ENCODE results near the gene GRIK4. TPM values are rescaled to one million over a fixed set of nuclear protein-coding genes. Genes with fewer than 3 reads are reported as not detected.

GRIK4 gene
- polyA plus RNA-seq, 1 donor from 2014 or later, result 3.4 TPM

DNA sequence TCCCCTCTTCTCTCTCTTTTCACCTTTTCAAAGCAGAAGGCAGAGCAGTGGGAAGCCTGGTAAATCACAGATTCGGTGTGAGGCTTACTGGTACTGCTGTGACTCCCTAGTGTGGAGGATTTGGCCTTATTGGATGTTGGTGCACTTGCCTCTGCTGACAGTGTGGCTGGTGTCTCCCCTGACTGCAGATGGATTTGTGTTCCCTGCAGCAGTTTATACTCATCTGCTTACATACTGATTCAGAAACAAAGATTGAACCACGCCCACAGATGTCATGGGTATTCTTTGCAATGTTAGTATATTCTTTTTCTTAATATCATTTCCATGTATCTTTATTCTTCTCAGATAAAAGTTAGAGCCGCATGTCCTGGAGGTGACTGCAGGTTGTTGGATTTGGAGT, 26.8 kb upstream of the GRIK4 start:
- no peaks in the 10 kb centered on the region for H3F3A ChIP-seq (ENCODE audit: insufficient read depth, low read length, poor library complexity, severe bottlenecking)
- H3K79me2 ChIP-seq (replicated peaks; ENCODE audit: insufficient read depth, low read length), result no peaks in the 10 kb centered on the region
- H3K4me3 ChIP-seq (ENCODE audit: low read length), result no peak overlapping the region
- no peaks in the 10 kb centered on the region for H3K9me2 ChIP-seq (ENCODE audit: insufficient read depth, low read length)
- peaks cover 35% of the 10 kb centered on the region for H3K36me3 ChIP-seq (ENCODE audit: insufficient read depth, low read length)
- H3K27ac ChIP-seq (ENCODE audit: low read length), result no peak overlapping the region
- no peak overlapping the region for H3K4me2 ChIP-seq (ENCODE audit: low read length)
- no peak overlapping the region for H3K9ac ChIP-seq (ENCODE audit: low read length)
- TF ChIP-seq POLR2AphosphoS5 (IDR thresholded peaks at IDR 0.05) (no peak), TAF1 (IDR thresholded peaks at IDR 0.05; ENCODE audit: low read depth) (no peak), MXI1 (conservative IDR thresholded peaks at IDR 0.05; ENCODE audit: poor library complexity, severe bottlenecking) (no peak), SMC3 (conservative IDR thresholded peaks at IDR 0.05; ENCODE audit: poor library complexity) (no peak), RAD21 (conservative IDR thresholded peaks at IDR 0.05) (no peak), EZH2 (IDR thresholded peaks at IDR 0.05; ENCODE audit: borderline replicate concordance, insufficient read depth, low read length, poor library complexity, severe bottlenecking) (no peak), EP300 (conservative IDR thresholded peaks at IDR 0.05; ENCODE audit: poor library complexity, severe bottlenecking) (no peak)
- TF ChIP-seq, protein P1, sequence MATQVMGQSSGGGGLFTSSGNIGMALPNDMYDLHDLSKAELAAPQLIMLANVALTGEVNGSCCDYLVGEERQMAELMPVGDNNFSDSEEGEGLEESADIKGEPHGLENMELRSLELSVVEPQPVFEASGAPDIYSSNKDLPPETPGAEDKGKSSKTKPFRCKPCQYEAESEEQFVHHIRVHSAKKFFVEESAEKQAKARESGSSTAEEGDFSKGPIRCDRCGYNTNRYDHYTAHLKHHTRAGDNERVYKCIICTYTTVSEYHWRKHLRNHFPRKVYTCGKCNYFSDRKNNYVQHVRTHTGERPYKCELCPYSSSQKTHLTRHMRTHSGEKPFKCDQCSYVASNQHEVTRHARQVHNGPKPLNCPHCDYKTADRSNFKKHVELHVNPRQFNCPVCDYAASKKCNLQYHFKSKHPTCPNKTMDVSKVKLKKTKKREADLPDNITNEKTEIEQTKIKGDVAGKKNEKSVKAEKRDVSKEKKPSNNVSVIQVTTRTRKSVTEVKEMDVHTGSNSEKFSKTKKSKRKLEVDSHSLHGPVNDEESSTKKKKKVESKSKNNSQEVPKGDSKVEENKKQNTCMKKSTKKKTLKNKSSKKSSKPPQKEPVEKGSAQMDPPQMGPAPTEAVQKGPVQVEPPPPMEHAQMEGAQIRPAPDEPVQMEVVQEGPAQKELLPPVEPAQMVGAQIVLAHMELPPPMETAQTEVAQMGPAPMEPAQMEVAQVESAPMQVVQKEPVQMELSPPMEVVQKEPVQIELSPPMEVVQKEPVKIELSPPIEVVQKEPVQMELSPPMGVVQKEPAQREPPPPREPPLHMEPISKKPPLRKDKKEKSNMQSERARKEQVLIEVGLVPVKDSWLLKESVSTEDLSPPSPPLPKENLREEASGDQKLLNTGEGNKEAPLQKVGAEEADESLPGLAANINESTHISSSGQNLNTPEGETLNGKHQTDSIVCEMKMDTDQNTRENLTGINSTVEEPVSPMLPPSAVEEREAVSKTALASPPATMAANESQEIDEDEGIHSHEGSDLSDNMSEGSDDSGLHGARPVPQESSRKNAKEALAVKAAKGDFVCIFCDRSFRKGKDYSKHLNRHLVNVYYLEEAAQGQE (IDR thresholded peaks at IDR 0.05; ENCODE audit: borderline replicate concordance), result no peak
- TF ChIP-seq, protein P2, sequence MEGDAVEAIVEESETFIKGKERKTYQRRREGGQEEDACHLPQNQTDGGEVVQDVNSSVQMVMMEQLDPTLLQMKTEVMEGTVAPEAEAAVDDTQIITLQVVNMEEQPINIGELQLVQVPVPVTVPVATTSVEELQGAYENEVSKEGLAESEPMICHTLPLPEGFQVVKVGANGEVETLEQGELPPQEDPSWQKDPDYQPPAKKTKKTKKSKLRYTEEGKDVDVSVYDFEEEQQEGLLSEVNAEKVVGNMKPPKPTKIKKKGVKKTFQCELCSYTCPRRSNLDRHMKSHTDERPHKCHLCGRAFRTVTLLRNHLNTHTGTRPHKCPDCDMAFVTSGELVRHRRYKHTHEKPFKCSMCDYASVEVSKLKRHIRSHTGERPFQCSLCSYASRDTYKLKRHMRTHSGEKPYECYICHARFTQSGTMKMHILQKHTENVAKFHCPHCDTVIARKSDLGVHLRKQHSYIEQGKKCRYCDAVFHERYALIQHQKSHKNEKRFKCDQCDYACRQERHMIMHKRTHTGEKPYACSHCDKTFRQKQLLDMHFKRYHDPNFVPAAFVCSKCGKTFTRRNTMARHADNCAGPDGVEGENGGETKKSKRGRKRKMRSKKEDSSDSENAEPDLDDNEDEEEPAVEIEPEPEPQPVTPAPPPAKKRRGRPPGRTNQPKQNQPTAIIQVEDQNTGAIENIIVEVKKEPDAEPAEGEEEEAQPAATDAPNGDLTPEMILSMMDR (IDR thresholded peaks at IDR 0.05; ENCODE audit: poor library complexity, severe bottlenecking), result no peak
- H3K27me3 ChIP-seq (ENCODE audit: insufficient read depth, low read depth, low read length), result no peaks in the 10 kb centered on the region
- H2AFZ ChIP-seq (ENCODE audit: low read depth, low read length), result no peak overlapping the region
- H4K20me1 ChIP-seq (ENCODE audit: insufficient read depth), result no peaks in the 10 kb centered on the region
- no peaks in the 10 kb centered on the region for H3K9me3 ChIP-seq (ENCODE audit: low read length)

DNA sequence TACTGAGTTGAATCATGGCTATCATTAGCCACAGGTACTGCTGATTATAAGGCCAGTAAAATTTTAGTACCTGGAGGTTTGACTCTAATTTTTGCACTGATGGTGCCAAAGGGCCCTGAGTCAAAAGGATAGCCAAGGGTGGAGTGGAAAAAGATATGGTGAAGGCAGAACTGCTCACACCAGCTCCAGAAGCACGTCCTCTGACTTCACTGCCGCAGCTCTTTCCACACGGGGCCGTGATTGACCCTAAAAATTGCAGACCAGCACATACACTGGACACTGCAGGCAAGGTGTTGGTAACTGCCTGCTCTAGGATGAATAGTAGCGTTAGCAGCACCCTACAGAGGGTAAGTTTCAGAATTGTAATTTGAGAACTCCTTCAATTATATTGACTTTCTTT, 25.4 kb upstream of the GRIK4 start:
- Histone ChIP-seq H3K79me2 (replicated peaks; ENCODE audit: insufficient read depth, low read length) (no peaks in the 10 kb centered on the region), H3K4me3 (ENCODE audit: low read length) (no peak overlapping the region), H3F3A (ENCODE audit: insufficient read depth, low read length, poor library complexity, severe bottlenecking) (no peaks in the 10 kb centered on the region), H4K20me1 (ENCODE audit: insufficient read depth) (no peaks in the 10 kb centered on the region), H3K36me3 (ENCODE audit: insufficient read depth, low read length) (peaks cover 30% of the 10 kb centered on the region), H2AFZ (ENCODE audit: low read depth, low read length) (no peak overlapping the region), H3K27me3 (ENCODE audit: insufficient read depth, low read depth, low read length) (no peaks in the 10 kb centered on the region), H3K9me3 (ENCODE audit: low read length) (no peaks in the 10 kb centered on the region), H3K27ac (ENCODE audit: low read length) (no peak overlapping the region), H3K9me2 (ENCODE audit: insufficient read depth, low read length) (no peaks in the 10 kb centered on the region), H3K4me2 (ENCODE audit: low read length) (no peak overlapping the region), H3K9ac (ENCODE audit: low read length) (no peak overlapping the region)
- TF ChIP-seq MXI1 (conservative IDR thresholded peaks at IDR 0.05; ENCODE audit: poor library complexity, severe bottlenecking), result no peak

DNA sequence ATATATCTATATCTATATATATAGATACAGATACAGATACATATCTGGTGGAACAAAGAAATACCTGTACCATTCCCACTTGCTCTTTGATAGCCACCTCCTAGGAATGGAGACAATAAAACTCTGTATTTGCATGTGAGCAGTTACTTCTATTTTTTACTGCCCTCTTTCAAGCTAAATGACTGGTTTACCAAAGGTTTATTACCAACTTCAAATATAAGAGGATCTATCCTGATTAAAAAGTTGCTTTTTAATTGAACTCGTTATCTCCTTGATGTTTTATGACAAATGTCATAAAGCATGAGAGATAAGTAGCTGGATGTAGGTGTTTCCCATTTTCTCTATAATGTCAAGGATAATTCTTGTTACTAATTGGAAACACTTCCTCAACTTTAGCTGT, 21.7 kb upstream of the GRIK4 start:
- Histone ChIP-seq H3K4me2 (ENCODE audit: low read length) (no peak overlapping the region), H3K9me3 (ENCODE audit: low read length) (no peaks in the 10 kb centered on the region), H3K27ac (ENCODE audit: low read length) (no peak overlapping the region), H3K36me3 (ENCODE audit: insufficient read depth, low read length) (peaks cover 23% of the 10 kb centered on the region), H3K27me3 (ENCODE audit: insufficient read depth, low read depth, low read length) (no peaks in the 10 kb centered on the region), H4K20me1 (ENCODE audit: insufficient read depth) (no peaks in the 10 kb centered on the region), H3K79me2 (replicated peaks; ENCODE audit: insufficient read depth, low read length) (no peaks in the 10 kb centered on the region), H3F3A (ENCODE audit: insufficient read depth, low read length, poor library complexity, severe bottlenecking) (no peaks in the 10 kb centered on the region), H2AFZ (ENCODE audit: low read depth, low read length) (no peak overlapping the region), H3K9ac (ENCODE audit: low read length) (no peak overlapping the region), H3K4me3 (ENCODE audit: low read length) (no peak overlapping the region), H3K9me2 (ENCODE audit: insufficient read depth, low read length) (no peaks in the 10 kb centered on the region)
- TF ChIP-seq EP300 (conservative IDR thresholded peaks at IDR 0.05; ENCODE audit: poor library complexity, severe bottlenecking), result no peak
- TF ChIP-seq, protein P2 (IDR thresholded peaks at IDR 0.05; ENCODE audit: poor library complexity, severe bottlenecking), result no peak
- TF ChIP-seq SMC3 (conservative IDR thresholded peaks at IDR 0.05; ENCODE audit: poor library complexity), result no peak
- no peak for TF ChIP-seq RAD21 (conservative IDR thresholded peaks at IDR 0.05)
- TF ChIP-seq TAF1 (IDR thresholded peaks at IDR 0.05; ENCODE audit: low read depth), result no peak
- no peak for TF ChIP-seq EZH2 (IDR thresholded peaks at IDR 0.05; ENCODE audit: borderline replicate concordance, insufficient read depth, low read length, poor library complexity, severe bottlenecking)
- TF ChIP-seq POLR2AphosphoS5 (IDR thresholded peaks at IDR 0.05), result no peak
- TF ChIP-seq, protein P1 (IDR thresholded peaks at IDR 0.05; ENCODE audit: borderline replicate concordance), result no peak
- no peak for TF ChIP-seq MXI1 (conservative IDR thresholded peaks at IDR 0.05; ENCODE audit: poor library complexity, severe bottlenecking)

Data from neural cell (in vitro differentiated cells).